GM18505 (cell line): ENCODE data around the gene PTRH1.

Experiments
- ATAC-seq: cut with Tn5 transposase; IDR thresholded peaks from one replicate; pipeline ENCODE4 v1.9.1; 2021; ENCODE audit not compliant: unreplicated experiment
- POLR2A ChIP-seq: IDR thresholded peaks from 4 replicates; pipeline ENCODE4 v1.6.1; 2011; ENCODE audit warnings: borderline replicate concordance; ENCODE audit not compliant: insufficient read depth, insufficient read length; ENCODE audit errors: extremely low read depth

The PTRH1 gene

DNA sequence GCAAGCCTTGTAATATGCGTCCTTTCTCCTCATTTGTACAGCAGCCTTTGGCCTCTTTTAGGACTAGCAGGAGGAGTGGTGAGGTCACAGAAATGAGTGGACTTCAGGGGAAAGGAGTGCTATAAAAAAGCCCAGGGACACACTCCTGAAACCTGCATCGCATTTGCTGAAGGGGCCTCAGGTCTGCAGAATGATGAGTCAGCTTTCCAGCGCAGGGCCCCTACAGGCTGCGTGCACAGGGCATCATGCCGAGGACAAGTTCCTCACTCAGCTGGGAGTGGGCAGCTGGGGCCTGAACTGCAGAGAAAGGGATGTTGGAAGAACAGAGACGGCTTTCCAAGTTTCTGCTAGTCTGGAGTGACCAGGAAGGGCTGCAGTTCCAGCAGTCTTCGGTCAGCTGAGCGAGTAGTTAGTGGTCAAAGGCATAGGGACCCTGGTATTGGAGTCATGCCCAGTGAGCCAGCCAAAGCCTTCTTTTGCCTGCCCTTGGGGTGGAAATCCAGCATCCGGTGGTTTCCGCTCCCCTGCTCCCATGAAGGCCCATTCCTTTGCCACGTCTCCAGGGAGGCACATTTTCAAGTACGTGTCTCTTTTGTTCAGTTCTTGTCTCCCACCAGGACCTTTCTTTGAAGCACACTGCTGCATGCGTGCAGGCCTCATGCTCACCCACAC, 26.0 kb downstream of the PTRH1 start:
- no peak for ATAC-seq
- TF ChIP-seq POLR2A, result no peak

DNA sequence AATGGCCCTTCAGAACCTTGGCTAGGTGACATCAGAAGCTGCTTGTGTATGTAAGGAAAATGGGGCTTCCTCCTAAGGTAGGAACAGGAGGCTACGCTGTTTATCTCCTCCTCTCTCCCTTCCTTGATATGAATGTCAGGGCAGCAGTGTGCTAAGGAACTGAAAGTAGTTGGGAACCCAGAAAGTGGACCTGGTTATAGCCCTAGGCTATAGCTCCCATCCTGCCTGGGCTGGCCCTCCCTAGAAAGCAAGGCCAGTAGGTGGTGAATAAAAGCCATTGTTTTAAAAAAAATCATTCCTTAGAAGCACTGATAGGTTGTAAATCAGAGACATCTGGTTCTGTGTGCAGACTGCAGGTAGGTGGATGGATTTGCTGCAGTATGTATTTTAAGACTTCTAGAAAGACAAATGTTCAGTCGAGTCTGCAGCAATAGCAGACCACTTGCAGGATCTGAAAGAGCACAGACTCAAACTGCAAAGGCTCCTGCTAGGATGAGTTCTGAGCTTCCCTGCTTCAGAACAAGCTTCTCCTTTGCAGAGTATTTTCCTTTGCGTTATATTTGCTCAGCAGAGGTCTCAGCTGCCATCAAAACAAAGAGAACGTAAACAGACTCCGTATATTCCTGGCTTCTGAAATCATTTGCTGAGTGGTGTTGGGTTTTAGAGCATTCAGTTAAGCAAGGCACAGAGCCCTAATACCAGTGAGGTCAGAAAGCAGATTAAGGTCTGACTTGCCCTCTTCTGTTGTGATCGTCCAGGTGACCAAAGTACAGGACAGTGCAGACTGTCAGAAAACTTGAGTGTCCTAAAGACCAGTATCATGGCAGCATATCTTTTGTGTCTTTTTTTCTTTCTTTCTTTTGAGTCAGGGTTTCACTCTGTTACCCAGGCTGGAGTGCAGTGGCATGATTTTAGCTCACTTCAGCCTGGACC, 28.7 kb downstream of the PTRH1 start:
- TF ChIP-seq POLR2A, result no peak
- ATAC-seq, result no peak

DNA sequence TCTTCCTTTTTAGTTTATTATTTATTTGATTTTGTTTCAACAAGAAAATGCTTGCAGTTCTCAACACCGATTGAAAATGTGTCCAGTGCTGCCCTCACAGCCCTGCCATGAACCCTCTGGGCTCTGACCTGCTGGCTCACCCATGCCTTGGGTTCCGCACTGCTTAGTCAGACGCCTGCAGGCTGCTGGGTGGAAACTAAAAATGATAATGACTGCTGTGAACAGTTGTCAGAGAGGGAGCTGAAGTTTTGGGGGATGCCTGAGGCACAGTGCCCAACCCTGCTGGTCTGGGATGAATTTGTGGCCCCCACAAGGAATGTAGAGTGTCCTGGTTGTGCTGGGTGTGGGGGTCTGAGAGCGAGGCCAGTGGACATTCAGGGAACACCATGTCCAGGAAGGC, 30.9 kb downstream of the PTRH1 start:
- no peak for ATAC-seq
- TF ChIP-seq POLR2A, result no peak

DNA sequence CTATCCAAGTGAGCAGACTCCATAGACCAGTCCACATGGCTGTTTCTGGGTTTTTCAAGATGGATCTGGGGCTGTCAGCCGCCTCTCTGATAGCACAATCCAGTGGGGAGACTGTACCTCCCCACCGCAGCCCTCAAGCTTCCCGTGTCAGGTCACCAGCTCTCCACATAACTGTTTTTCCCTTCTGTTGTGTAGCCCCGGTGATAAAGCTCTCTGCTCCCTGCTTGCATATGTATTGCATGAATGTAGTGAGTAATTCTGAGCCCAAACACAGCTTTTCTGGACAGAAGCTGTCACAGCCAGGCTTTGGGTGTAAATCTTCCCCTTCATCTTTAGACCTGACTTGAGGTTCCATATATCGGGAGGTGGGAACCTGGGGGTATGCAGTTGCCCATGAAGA, 31.7 kb downstream of the PTRH1 start:
- no peak for ATAC-seq
- TF ChIP-seq POLR2A, result no peak

DNA sequence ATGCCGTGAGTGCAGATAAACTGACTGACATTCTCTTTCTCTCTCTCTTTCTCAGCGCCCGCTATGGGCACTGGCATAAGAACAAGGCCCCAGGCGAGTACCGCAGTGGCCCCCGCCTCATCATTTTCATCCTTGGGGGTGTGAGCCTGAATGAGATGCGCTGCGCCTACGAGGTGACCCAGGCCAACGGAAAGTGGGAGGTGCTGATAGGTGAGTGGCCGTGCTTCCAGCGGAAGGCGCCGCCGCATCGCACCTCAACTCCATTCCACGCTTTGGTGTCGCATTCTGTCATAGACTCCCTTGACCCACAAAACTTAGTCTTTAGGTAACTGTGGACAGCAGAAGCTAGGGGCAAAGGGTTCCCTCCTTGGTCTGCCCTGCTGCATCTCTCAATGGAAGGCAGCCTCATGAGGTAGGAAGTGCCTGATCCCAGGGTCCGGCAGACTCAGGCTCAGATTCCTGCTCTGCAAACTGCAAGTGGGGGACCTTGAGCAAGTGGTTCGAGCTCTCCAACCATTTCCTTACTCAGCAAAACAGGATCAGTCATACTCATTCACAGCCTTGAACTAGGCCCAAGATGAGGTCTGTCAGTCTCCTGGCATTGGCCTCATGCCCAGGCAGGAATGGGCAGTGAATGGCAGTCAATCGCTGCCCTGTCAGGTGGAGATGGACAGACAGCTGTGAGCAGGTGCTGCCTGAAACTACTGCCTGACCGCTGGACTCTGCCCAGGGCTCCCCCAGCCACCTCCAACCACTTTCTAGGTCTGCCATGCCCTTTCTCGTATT, 32.9 kb downstream of the PTRH1 start:
- ATAC-seq, result no peak
- no peak for TF ChIP-seq POLR2A

DNA sequence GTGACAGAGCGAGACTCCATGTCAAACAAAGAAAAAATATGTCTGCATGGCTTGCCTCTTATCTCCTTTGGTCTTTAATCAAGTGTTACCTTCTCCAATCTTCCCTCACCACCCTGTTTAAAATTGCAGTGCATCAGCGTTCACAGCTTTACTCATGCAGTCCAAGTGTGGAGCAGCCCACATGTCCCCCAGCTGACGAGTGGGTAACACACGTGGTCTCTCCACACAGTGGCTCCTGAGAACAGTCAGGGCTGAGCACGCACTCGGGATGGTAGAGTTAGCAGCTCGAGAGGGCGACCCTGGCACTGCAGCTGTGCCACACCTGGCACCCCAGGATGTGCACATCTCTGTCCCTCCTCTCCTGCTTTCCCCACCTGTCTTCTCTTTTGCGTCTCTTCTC, 34.6 kb downstream of the PTRH1 start:
- TF ChIP-seq POLR2A, result no peak
- ATAC-seq, result no peak

DNA sequence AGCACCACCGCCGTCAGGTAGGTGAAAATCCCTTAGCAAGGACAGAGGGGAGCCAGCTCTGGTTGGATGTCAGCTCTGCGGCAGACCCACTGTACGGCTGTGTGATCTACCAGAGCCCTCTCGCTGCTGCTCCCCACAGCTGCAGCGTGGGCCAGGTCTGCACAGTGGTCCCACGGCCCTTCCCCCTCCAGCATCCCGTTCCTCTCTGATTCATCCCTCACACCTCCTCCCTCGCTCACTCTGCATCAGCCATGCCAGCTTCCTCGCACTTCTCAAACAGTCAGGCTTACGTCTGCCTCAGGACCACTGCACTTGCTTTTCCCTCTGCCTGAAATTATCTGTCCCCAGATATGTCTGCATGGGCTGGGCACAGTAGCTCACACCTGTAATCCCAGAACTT, 35.2 kb downstream of the PTRH1 start:
- ATAC-seq, result no peak
- TF ChIP-seq POLR2A, result no peak

DNA sequence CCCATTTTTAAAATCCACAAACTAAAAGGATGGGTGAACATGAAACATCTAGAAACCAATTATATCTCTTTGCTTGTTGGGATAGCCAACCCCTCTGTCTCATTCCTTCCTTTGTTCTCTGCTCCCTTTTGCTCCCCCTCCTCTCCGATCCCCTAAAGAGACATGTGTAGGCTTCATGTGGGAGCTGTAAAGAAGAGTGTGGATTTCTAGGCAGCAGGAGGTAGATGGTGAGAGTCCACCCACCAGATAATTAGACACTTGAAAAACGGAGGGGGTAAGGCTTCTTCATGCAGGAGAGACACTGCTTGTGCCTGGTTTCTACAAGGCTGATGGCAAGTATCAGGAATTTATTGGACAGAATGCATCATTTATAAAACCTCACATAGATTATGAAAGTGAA, 36.0 kb downstream of the PTRH1 start:
- no peak for TF ChIP-seq POLR2A
- ATAC-seq, result no peak

DNA sequence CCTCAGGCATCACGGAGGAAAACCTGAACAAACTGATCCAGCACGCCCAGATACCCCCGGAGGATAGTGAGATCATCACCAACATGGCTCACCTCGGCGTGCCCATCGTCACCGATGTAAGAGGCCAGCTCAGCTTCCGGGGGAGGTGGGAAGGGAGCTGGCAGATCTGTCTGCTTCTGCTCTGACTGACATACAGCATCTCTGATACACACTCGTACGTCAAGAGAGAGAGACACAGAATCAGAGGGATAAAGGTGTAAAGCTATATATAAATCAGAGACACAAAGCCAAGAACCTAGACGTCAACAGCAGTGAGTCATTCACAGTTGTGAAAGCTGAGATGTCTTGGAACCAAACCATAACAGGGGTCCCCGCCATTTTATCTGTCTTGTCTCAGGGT, 38.8 kb downstream of the PTRH1 start:
- no peak for ATAC-seq
- TF ChIP-seq POLR2A, result no peak

DNA sequence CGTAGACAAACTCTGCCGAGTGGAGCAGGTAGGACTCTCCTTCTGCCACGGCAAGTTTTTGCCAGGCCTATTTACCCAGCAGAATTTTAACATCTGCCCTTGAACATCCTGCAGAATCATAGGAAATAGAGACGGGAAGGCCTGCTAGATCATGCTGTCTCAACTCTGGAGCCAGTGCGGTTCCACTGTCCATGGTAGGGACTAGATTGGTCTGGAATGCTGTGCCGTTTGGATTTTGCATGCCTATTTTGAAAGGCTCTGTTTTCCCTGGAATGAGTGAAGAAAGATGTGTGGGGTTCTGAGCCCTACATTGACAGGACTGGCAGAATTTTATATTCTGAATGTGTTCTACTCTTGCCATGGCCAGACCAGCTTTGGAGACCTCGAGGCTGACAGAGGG, 42.2 kb downstream of the PTRH1 start:
- ATAC-seq, result no peak
- TF ChIP-seq POLR2A, result no peak

DNA sequence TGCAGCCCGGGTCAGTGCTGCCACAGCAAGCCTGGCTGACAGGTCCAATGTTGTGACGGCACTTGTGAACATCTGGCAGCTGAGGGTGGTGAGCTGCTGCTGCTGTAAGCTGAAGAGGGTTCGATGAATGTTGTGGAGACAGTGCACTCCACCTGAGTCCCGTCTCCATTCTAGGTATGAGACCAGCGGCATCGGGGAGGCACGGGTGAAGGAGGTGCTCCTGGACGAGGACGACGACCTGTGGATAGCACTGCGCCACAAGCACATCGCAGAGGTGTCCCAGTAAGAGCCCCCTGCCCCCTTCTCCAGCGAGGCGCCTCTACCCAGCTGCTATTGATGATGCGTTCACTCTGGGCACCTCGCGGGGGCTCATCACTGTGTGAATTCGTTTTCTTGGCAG, 47.6 kb downstream of the PTRH1 start:
- TF ChIP-seq POLR2A, result no peak
- no peak for ATAC-seq

DNA sequence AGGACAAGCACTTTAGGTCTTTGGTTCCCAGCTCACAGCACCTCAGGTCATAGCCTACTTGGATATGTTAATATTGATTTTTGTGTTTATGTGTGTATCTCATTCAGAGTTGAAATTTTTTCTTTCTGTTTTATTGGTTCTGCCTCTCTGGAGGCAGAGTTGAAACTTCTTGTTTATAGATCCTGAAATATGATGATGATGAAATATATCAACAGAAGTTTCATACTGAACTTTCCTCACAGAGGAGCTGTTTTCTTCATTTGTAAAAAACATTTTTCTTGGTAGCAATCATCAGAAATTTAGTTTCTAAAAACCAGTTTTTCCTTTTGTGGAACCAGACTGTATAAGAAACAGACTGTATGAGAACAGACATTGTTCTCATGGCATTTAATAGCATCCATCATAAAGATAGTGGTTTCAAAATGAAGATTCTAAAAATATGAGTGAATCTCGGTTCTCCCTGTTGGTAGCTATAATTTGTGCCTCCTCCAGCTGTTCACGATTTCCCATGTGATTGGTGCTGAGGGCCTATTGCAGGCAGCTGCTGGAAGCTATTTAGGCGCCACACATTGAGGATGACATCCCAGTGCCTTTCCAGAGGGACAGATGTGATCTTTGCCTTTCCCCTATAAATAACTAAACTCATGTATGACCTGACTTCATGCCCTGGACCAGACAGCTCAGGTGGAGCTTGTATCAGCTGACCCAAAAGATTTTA, 48.2 kb downstream of the PTRH1 start:
- ATAC-seq, result no peak
- no peak for TF ChIP-seq POLR2A
